Left lung (tissue), 10 donors: ENCODE results near the gene DMRT1. TPM values are rescaled to one million over a fixed set of nuclear protein-coding genes. Genes with fewer than 3 reads are reported as not detected.

Experiments used
- ATAC-seq: fragments of 200-7000 bp; cut with Tn5 transposase; one replicate; pipeline ENCODE4 v1.9.1; 2020; ENCODE audit warnings: moderate library complexity
- DNase-seq, 4 donors: peaks; one replicate each; pipeline ENCODE4 v3.0.0-alpha.2; 2013 to 2020
- H3K27ac ChIP-seq, 2 donors: fragments of 200-600 bp; sonication (generic) in 1 of 2; one replicate each; pipeline versions ENCODE4 v1.5.0 to v1.8.0; 2020 to 2021
- H3K27me3 ChIP-seq, 2 donors: fragments of 200-600 bp; sonication (generic) in 1 of 2; one replicate each; pipeline versions ENCODE4 v1.5.0 to v1.8.0; 2020 to 2021
- H3K36me3 ChIP-seq, 2 donors: fragments of 200-600 bp; sonication (generic) in 1 of 2; one replicate each; pipeline versions ENCODE4 v1.5.0 to v1.8.0; 2020 to 2021
- H3K4me1 ChIP-seq, 2 donors: fragments of 200-600 bp; one replicate each; pipeline ENCODE4 v1.8.0; 2021
- H3K4me3 ChIP-seq, 2 donors: fragments of 200-600 bp; sonication (generic) in 1 of 2; one replicate each; pipeline versions ENCODE4 v1.5.0 to v1.8.0; 2020 to 2021; ENCODE audit warnings: mild to moderate bottlenecking in 1 of 2
- H3K9me3 ChIP-seq, 2 donors: fragments of 200-600 bp; sonication (generic) in 1 of 2; one replicate each; pipeline versions ENCODE4 v1.5.0 to v1.8.0; 2020 to 2021
- intact Hi-C, 2 donors: fragments of 100-400 bp; cut with DNase I; formaldehyde crosslinking; loops; one replicate each; pipeline versions ENCODE4 v1.11.2 to v1.14.2; 2022
- polyA plus RNA-seq, 6 donors: library from polyadenylated mRNA; unstranded; fragments of 120-200 nt; gene quantifications; one replicate each; pipeline ENCODE4 v1.2.1, GENCODE V29; 2013; ENCODE audit not compliant: insufficient read length in 6 of 6
- total RNA-seq, 2 donors: library from RNA; stranded (reverse); fragmentation: NEBNext Ultra II Directional; extraction: Animal tissue kit (Norgen Biotek cat#: 25700); gene quantifications; one replicate each; pipeline ENCODE4 v1.2.1, GENCODE V29; 2021
- TF ChIP-seq, protein P1 (sequence below), 2 donors: fragments of 200-600 bp; sonication (generic) in 1 of 2; IDR thresholded peaks; one replicate each; pipeline versions ENCODE4 v1.5.0 to v1.8.0; 2021; ENCODE audit warnings: antibody characterized with exemption in 2 of 2
- donor health status: DM: no; HTN: yes; CAD: no.
- donor health status: DM: no; HTN: no; CAD: no.

Gene DMRT1
- total and polyA plus RNA-seq, 8 donors = 0.09 TPM; not detected in 7

DNA sequence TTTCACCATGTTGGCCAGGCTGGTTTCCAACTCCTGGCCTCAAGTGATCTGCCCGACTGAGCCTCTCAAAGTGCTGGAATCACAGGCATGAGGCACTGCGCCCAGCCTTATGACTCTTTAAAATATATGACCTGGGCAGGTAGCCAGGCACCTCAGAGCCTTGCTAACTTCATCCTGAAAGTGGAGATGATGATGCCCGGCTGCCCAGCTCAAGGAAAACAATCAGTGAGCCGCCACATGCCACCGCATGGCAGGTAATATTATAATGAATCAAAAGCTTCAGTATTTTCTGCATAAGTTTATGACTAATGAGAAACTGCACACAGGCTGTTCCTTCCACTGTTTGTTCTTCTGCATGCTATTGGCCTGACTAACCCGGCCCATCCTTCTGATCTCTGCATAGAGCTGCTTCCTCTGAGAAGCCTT is 30.4 kb upstream of the DMRT1 start:
- Histone ChIP-seq H3K4me3 (no peak overlapping the region), H3K27ac (peak overlapping the region; percentile 48 to 60), H3K9me3 (no peaks in the 10 kb centered on the region), H3K36me3 (no peaks in the 10 kb centered on the region), H3K27me3 (no peaks in the 10 kb centered on the region), H3K4me1 (no peaks in the 10 kb centered on the region)
- ATAC-seq = peak; percentile 85
- TF ChIP-seq, protein P1, sequence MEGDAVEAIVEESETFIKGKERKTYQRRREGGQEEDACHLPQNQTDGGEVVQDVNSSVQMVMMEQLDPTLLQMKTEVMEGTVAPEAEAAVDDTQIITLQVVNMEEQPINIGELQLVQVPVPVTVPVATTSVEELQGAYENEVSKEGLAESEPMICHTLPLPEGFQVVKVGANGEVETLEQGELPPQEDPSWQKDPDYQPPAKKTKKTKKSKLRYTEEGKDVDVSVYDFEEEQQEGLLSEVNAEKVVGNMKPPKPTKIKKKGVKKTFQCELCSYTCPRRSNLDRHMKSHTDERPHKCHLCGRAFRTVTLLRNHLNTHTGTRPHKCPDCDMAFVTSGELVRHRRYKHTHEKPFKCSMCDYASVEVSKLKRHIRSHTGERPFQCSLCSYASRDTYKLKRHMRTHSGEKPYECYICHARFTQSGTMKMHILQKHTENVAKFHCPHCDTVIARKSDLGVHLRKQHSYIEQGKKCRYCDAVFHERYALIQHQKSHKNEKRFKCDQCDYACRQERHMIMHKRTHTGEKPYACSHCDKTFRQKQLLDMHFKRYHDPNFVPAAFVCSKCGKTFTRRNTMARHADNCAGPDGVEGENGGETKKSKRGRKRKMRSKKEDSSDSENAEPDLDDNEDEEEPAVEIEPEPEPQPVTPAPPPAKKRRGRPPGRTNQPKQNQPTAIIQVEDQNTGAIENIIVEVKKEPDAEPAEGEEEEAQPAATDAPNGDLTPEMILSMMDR (IDR thresholded peaks at IDR 0.05) = no peak
- intact Hi-C loops = no loop called here
- DNase-seq = peak in 2 of 4 donors; percentile 20 to 76

DNA sequence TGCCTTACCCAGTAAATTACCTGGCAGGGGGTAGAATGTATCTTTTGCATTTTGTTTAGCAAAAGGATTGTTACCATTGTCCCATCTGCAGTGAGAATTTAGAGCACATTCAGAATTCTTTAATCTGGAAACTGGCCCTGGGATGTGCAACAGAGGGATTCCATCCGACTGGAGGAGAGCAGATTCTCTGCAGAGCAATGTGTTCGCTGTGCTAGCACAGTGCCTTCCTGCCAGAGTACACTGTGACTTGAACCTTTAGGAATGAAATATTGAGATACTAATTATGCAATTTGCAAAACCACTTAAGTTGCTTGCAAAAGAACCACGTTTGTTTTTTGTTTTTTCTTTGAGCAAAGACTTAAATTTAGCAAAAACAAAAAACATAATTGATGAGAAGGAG is 22.5 kb upstream of the DMRT1 start:
- DNase-seq (no peak), ATAC-seq (peak; percentile 36)
- Histone ChIP-seq H3K36me3 (no peaks in the 10 kb centered on the region), H3K27me3 (no peaks in the 10 kb centered on the region), H3K4me3 (no peak overlapping the region), H3K27ac (no peak overlapping the region), H3K9me3 (no peaks in the 10 kb centered on the region), H3K4me1 (no peaks in the 10 kb centered on the region)
- TF ChIP-seq, protein P1 (IDR thresholded peaks at IDR 0.05) = no peak
- intact Hi-C loops = no loop called here

DNA sequence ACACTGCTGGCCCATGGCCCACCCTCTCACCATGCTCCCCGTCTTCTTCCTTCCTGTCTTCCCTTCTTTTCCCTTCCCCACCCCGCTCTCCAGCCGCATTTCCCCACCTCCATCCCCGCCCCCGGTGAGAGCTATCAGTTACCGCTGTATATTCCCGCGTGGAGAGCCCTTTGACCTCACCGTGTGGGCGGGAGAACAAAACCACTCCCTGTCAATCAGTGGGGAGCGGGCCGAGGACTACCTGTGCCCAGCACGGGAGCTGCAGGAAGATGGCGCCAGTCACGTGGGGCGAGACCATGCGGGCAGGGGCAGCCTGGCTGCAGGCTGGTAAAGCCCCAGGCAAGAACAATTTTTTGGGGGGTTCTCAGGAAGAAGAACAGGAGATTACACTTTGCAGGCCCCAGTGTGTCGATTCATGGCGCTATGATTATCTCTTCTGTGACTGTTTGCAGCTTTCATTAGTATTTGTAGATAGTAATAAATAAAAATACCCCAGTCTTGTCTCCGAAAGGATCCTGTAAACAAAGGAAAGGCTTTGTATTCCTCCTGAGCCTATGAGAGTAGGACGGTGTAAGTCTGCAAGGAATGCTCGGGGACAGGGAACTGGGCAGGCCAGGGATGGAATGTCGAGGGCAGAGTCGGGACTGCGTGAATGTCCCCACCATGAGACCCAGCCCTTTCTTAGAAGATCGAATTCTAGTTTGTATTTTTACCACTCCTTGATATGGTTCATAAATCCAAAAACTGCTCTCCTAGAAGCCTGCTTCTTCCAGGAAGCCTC is 14.8 kb upstream of the DMRT1 start:
- no peak for DNase-seq
- no peaks in the 10 kb centered on the region for H3K9me3 ChIP-seq
- H3K27me3 ChIP-seq = no peaks in the 10 kb centered on the region
- no peaks in the 10 kb centered on the region for H3K4me1 ChIP-seq
- no peak overlapping the region for H3K27ac ChIP-seq
- TF ChIP-seq, protein P1 (IDR thresholded peaks at IDR 0.05) = no peak
- no peaks in the 10 kb centered on the region for H3K36me3 ChIP-seq
- ATAC-seq = no peak
- no peak overlapping the region for H3K4me3 ChIP-seq
- intact Hi-C loops = no loop called here

DNA sequence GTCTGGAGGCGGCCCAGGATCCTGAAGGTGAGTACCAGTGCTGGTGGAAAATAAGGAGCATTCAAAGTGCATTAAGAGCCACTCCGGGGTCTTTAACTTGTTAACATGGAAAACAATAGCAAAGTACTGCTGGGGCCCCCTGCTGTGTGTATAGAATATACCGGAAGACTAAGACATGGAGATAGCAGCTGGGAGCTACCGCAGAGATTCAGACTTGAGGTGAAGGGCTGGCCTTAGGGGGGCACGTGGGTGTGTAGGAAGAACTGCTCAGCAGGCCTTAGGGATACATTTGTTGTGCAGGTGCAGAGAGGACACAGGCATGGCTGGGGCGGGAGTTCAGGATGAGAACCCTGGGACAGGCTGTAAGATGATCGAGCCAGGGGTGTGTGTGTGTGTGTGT is 1.2 kb upstream of the DMRT1 start:
- ATAC-seq (no peak), DNase-seq (no peak)
- H3K9me3 ChIP-seq = no peaks in the 10 kb centered on the region
- no peak overlapping the region for H3K27ac ChIP-seq
- TF ChIP-seq, protein P1 (IDR thresholded peaks at IDR 0.05) = no peak
- no peaks in the 10 kb centered on the region for H3K36me3 ChIP-seq
- H3K4me3 ChIP-seq = no peak overlapping the region
- H3K27me3 ChIP-seq = peaks cover 45 to 82% of the 10 kb centered on the region in 2 donors
- H3K4me1 ChIP-seq = peaks cover 0 to 8% of the 10 kb centered on the region in 2 donors
- intact Hi-C loops = no loop called here

DNA sequence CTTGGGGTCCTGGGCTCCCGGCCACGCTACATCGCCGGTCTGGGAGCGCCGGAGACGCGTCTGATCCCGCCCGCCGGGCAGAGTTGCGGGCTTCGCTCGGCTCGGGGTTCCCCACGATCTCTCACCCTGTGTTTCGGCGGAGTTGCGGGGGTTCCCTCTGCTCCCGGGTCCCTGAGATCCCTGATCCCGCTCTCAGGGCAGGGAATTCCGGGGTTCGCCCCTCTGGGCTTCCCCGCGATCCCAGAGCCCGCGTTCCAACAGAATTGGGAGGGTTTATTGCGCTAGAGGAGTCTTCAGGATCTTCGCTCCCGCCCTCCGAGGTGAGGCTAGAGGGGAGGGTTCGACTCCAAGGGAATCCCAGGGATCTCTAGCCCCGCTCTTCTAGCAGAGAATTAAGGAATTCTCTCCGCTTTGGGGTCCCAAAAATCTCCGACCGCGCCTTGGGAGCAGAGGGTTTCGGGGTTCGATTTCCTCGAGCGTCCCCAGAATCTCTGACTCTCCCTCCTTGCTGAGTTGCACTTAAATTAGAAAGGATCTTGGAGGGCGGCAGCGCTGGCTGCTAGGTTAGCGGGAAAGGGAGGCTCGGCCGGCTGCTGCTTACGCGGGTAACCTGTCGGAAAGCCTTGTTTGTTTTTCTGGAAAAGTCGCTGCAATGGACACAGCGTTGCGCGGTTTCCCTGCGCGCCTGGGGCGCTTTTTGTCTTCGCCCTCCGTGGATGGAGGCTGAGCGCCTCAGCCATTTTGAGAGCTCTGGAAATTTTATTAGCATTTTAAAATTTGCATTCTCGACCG is 1.3 kb downstream of the DMRT1 start:
- H3K27ac ChIP-seq = no peak overlapping the region
- no peak for DNase-seq
- no peak for ATAC-seq
- H3K9me3 ChIP-seq = no peaks in the 10 kb centered on the region
- peaks cover 51 to 97% of the 10 kb centered on the region in 2 donors for H3K27me3 ChIP-seq
- no peaks in the 10 kb centered on the region for H3K36me3 ChIP-seq
- TF ChIP-seq, protein P1 (IDR thresholded peaks at IDR 0.05) = no peak
- H3K4me3 ChIP-seq = no peak overlapping the region
- intact Hi-C loops = no loop called here
- H3K4me1 ChIP-seq = peaks cover 0 to 8% of the 10 kb centered on the region in 2 donors
